ENCODE measurements around the gene SPAG7. TPM values are rescaled to one million over a fixed set of nuclear protein-coding genes. Genes with fewer than 3 reads are reported as not detected.

Gene SPAG7
- total RNA-seq, 1 donor from 2014 or later, result 60.5 TPM

DNA sequence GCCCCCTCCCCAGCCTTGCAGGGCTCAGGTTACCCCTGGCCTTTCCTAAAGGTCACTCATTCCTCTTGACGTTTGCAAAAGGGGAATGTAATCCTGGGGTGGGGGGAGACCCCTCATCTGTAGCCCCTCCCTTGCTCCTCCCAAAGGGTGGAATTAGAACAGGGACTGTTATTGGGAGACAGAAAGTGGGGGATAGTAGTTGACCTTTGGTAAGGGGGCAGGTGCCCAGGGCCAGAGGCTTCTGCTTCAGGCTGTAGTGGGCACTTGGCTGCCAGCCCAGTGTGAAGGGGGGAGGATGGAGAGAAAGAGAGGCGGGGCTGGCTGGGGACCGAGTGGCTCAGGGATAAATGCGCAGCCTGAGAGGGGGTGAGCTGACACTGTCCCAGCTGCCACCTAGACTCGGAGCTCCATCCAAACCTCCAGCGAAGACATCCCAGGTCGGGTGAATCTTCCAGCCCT lies 16.8 kb downstream of the SPAG7 start, which contains the start of gene ENO3:
ENO3 (plus strand) TSS at position 374 of the 459 bp plus-strand sequence. CDS start 711 bp downstream, outside the sequence.
- Mint-ChIP-seq H3K9me3 (no peaks in the 10 kb centered on the region), H3K36me3 (peaks cover 5% of the 10 kb centered on the region), H3K4me1 (ENCODE audit: unreplicated experiment) (peaks cover 27% of the 10 kb centered on the region), H3K27ac (peak within 1 kb of the TSS; percentile 72), H3K27me3 (no peaks in the 10 kb centered on the region), H3K4me3 (peak within 1 kb of the TSS; percentile 84)
- no peak for DNase-seq (ENCODE audit: extremely low spot score, unreplicated experiment)
- TF ChIP-seq, protein P1, sequence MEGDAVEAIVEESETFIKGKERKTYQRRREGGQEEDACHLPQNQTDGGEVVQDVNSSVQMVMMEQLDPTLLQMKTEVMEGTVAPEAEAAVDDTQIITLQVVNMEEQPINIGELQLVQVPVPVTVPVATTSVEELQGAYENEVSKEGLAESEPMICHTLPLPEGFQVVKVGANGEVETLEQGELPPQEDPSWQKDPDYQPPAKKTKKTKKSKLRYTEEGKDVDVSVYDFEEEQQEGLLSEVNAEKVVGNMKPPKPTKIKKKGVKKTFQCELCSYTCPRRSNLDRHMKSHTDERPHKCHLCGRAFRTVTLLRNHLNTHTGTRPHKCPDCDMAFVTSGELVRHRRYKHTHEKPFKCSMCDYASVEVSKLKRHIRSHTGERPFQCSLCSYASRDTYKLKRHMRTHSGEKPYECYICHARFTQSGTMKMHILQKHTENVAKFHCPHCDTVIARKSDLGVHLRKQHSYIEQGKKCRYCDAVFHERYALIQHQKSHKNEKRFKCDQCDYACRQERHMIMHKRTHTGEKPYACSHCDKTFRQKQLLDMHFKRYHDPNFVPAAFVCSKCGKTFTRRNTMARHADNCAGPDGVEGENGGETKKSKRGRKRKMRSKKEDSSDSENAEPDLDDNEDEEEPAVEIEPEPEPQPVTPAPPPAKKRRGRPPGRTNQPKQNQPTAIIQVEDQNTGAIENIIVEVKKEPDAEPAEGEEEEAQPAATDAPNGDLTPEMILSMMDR (conservative IDR thresholded peaks at IDR 0.05), result no peak

DNA sequence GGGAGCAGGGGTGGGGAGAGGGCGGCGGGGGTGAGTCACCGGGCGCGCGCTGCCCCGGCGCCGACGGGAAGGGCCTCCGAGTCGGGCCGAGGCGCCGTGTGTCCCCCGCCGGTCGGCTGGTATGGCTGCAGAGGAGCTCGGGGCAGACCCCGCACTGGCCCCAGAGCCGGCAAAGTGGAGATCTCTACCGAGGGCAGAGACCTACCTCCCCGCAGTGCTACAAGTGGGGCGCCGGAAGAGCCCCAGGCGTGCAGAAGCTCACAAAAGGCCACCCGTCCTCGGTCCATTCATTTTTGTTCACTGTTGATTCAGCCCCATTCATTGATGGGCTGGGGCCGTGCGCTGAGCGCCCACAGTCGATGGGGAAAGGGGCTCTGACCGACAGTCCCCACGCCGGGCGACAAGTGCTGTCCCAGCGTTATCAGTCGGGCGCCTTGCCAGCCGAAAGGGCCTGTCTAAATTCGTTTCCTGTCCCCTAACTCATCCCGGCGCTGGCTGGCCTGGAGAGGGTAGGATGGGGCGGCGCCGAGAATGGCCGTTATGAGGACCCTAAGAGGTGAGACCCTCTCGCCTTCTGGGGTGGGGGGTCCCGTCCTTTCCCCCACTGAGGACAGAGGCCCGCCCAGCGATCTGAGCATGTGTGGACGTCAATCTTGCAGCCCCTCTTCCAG lies 17.4 kb downstream of the SPAG7 start:
- Mint-ChIP-seq H3K27me3 (no peaks in the 10 kb centered on the region), H3K4me1 (ENCODE audit: unreplicated experiment) (peaks cover 32% of the 10 kb centered on the region), H3K4me3 (peak overlapping the region; percentile 84), H3K27ac (peak overlapping the region; percentile 72), H3K36me3 (peaks cover 9% of the 10 kb centered on the region), H3K9me3 (no peaks in the 10 kb centered on the region)
- no peak for DNase-seq (ENCODE audit: extremely low spot score, unreplicated experiment)
- TF ChIP-seq, protein P1 (conservative IDR thresholded peaks at IDR 0.05), result no peak

DNA sequence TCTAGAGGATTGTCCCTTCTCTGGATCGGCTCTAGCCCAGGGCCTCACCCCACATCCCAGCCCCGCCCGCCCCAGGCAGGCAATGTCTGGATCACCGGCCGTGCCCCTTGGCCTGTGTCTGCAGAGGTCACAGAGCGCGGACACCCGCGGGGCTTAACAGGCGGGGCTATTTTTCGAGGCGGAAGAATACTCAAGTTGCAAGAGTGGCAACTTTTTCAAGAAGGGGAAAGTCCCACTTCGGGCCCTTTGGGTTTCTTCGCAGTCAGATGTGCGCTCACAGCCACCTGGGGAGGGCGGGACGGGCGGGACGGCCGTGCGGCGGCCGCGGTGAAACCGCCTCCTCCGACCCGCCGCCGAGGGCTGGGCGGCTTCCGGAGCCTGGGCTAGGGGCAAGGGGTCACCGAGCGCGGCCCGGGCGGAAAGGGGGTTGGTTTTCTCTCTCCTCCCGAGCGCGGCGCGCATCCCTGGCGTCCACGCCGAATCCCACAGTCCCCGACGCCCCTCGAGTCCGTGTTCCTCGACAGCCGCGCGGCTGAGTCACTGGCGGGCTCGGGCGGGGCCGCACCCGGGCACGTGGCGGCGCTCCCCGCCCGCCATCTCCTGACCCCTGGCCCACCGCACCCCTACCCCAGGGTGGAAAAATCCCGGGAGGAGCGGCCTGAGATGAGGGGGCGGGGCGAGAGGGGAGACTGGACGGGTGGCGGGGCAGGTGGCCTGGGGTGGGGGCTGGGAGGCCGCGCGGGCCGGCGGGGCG lies 18.1 kb downstream of the SPAG7 start:
- Mint-ChIP-seq H3K27ac (peak overlapping the region; percentile 97), H3K27me3 (no peaks in the 10 kb centered on the region), H3K9me3 (no peaks in the 10 kb centered on the region), H3K36me3 (peaks cover 13% of the 10 kb centered on the region), H3K4me1 (ENCODE audit: unreplicated experiment) (peaks cover 36% of the 10 kb centered on the region), H3K4me3 (peak overlapping the region; percentile 96)
- TF ChIP-seq, protein P1 (conservative IDR thresholded peaks at IDR 0.05), result no peak
- DNase-seq (ENCODE audit: extremely low spot score, unreplicated experiment), result no peak

DNA sequence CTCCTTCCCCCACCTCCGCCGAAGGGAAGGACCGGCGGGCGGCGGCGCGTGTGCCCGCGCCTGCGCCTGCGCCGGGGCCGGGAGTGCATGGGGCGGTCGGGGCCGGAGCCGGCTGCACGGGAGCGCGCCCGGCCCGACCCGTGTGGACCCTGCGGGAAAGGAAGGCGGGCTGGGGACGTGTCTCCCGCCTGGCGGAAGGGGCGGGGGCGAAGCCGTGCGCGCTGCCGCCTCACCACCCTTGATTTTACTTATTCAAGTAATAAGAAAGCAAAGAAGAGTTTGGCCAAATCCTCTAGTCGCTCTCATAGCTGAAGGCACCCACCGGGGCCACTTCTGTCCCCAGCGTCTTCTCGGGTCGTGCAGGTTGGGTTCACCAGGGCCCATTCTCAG lies 18.7 kb downstream of the SPAG7 start:
- peak; percentile 91 for DNase-seq (ENCODE audit: extremely low spot score, unreplicated experiment)
- Mint-ChIP-seq H3K9me3 (no peaks in the 10 kb centered on the region), H3K36me3 (peaks cover 13% of the 10 kb centered on the region), H3K27ac (peak overlapping the region; percentile 97), H3K4me3 (peak overlapping the region; percentile 96), H3K27me3 (no peaks in the 10 kb centered on the region), H3K4me1 (ENCODE audit: unreplicated experiment) (peaks cover 40% of the 10 kb centered on the region)
- TF ChIP-seq, protein P1 (conservative IDR thresholded peaks at IDR 0.05), result no peak

DNA sequence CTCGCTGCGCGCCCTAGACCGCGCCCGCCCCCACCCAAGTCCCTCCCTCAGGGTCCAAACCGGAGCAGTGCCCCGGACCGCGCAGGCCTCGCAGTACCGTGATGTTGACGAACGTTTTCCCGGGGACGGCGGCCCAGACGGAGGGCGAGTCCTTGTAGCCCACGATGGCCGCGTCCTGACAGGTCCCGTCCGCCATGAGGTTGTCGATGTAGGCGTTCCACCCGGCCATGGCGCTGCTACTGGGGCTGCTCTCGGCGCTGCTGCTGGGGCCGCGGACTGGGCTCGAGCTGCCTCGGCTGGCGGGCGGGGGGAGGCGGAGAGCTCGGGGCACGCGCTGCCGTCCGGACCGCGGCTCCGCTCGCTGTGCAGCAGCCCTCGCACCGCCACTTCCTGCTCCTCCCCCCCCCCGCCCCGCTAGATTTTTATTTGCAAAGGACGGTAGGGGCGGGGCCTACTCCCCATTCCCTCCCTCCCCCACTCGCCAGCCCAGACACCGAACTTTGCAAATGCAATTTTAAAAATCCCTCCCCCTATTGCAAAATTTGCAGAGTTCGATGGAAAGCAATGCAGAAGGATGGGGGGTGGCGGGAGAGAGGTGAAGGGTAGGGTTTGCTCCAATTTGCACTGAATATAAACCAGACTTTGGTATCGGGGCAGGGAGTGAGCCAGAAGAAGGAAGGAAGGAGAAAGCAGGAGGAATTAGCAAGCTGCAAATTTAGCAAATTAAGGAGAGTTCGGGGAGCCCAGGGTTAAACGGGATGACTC lies 19.3 kb downstream of the SPAG7 start, which contains the start of gene PFN1:
PFN1 (minus strand) TSS at position 365 of the 765 bp plus-strand sequence; CDS start at position 229, 136 bp downstream.
- H3K9me3 Mint-ChIP-seq, result no peaks in the 10 kb centered on the region
- DNase-seq (ENCODE audit: extremely low spot score, unreplicated experiment), result peak; percentile 81
- H3K36me3 Mint-ChIP-seq, result peaks cover 13% of the 10 kb centered on the region
- peaks cover 37% of the 10 kb centered on the region for H3K4me1 Mint-ChIP-seq (ENCODE audit: unreplicated experiment)
- TF ChIP-seq, protein P1 (conservative IDR thresholded peaks at IDR 0.05), result no peak
- H3K4me3 Mint-ChIP-seq, result peak within 1 kb of the TSS; percentile 96
- H3K27me3 Mint-ChIP-seq, result no peaks in the 10 kb centered on the region
- peak within 1 kb of the TSS; percentile 97 for H3K27ac Mint-ChIP-seq
